ES-I3 (cell line): Measurements from ENCODE around the gene RAB39A.
"Not testable (repeated sequence)": the region's sequence is repeated elsewhere in the genome, so short reads cannot be mapped to it uniquely, and the experiment has no call there.

Experiments
- H3K36me3 ChIP-seq: 2 replicates; pipeline ENCODE4 v1.6.1; 2013; ENCODE audit warnings: mild to moderate bottlenecking, low read length, control low read depth, moderate library complexity; ENCODE audit not compliant: insufficient read depth
- H3K4me1 ChIP-seq: 2 replicates; pipeline ENCODE4 v1.6.1; 2013; ENCODE audit warnings: mild to moderate bottlenecking, control low read depth, low read length; ENCODE audit not compliant: insufficient read depth
- H3K9ac ChIP-seq: 2 replicates; pipeline ENCODE4 v1.6.1; 2013; ENCODE audit warnings: low read depth, mild to moderate bottlenecking, low read length, moderate library complexity
- H3K9me3 ChIP-seq: 2 replicates; pipeline ENCODE4 v1.6.1; 2013; ENCODE audit warnings: mild to moderate bottlenecking, low read length, moderate library complexity; ENCODE audit not compliant: control insufficient read depth, insufficient read depth

Gene RAB39A, protein sequence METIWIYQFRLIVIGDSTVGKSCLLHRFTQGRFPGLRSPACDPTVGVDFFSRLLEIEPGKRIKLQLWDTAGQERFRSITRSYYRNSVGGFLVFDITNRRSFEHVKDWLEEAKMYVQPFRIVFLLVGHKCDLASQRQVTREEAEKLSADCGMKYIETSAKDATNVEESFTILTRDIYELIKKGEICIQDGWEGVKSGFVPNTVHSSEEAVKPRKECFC

GRCh38 chr11:107928046-107928766 is at the start of gene RAB39A:
TSS of gene RAB39A (plus strand) at chr11:107928448. CDS start at chr11:107928569, 121 bp downstream.
- H3K9ac ChIP-seq = peak within 1 kb of the TSS; percentile 97
- no peaks in the 10 kb centered on the region for H3K36me3 ChIP-seq
- no peaks in the 10 kb centered on the region for H3K9me3 ChIP-seq
- H3K4me1 ChIP-seq = no peaks in the 10 kb centered on the region

DNA sequence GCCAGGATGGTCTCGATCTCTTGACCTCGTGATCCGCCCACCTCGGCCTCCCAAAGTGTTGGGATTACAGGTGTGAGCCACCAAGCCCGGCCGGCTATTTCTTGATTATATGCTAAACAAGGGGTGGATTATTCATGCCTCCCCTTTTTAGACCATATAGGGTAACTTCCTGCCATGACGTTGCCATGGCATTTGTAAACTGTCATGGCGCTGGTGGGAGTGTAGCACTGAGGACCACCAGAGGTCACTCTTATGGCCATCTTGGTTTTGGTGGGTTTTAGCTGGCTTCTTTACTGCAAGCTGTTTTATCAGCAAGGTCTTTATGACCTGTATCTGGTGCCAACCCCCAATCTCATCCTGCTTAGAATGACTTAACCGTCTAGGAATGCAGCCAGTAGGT is 46.8 kb upstream of the RAB39A start:
- H3K9ac ChIP-seq, H3K4me1 ChIP-seq, H3K36me3 ChIP-seq, H3K9me3 ChIP-seq: not testable (repeated sequence)

DNA sequence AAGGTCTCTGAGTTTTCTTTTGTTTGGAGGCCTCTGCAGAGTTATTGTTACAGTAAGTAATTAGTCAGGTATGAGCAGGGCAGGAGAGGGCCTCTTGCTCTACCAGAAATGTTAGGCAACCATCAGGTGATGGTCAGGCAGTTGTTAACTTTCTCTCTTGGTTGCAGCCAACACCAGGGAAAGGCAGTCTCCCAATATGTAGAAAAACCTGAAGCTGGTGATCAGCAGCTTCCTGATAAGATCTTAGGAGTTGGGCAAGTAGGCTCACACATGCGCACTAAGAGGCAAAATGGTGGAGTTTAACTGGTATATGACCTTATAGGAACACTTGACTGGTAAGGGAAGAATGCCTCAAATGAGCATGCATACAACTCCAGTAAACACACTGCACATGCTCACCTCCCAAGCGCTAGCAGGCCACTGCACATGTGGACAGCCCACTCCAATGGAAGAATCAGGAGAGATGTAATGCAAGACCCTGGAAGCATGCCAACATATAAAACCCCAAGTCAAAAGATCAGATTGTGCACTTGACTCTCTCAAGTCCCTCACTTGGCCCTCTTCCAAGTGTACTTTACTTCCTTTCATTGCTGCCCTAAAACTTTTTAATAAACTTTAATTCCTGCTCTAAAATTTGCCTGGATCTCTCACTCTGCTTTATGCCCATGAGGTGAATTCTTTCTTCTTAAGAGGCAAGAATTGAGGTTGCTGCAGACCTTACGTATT is 46.0 kb upstream of the RAB39A start:
- no peaks in the 10 kb centered on the region for H3K36me3 ChIP-seq
- H3K9ac ChIP-seq = no peak overlapping the region
- no peaks in the 10 kb centered on the region for H3K9me3 ChIP-seq
- H3K4me1 ChIP-seq = 0 out of 2 replicates have a peak, but pooled peaks cover 3% of the 10 kb centered on the region

DNA sequence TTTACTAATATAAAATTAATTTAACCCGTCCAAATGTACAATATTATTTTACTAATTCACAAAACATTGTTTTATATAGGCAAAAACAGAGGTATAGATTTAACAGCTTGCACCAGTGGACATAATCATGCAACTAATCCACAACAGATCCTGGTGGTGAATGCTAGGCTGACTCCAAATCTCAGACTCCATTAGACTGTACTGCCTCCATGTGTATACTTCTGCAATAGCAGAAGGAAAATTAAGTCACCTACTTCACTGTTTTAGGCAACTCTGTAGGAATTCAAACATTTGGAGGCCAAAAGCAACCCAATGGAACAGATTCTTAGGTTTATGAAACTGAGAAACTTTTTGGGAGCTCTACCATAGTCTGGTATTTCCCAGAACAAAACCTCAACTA is 30.0 kb upstream of the RAB39A start:
- no peaks in the 10 kb centered on the region for H3K9me3 ChIP-seq
- no peak overlapping the region for H3K9ac ChIP-seq
- no peaks in the 10 kb centered on the region for H3K36me3 ChIP-seq
- no peaks in the 10 kb centered on the region for H3K4me1 ChIP-seq

DNA sequence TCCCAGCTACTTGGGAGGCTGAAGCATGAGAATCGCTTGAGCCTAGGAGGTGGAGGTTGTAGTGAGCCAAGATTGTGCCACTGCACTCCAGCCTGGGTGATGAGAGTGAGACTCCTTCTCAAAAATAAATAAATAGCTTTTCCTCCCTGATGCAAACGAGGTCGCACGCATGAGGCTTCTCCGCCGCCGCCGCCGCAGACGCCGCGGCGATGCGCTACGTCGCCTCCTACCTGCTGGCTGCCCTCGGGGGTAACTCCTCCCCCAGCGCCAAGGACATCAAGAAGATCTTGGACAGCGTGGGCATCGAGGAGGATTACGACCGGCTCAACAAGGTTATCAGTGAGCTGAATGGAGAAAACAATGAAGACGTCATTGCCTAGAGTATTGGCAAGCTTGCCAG is 20.0 kb upstream of the RAB39A start:
- Histone ChIP-seq H3K4me1 (no peaks in the 10 kb centered on the region), H3K36me3 (no peaks in the 10 kb centered on the region), H3K9ac (no peak overlapping the region), H3K9me3 (no peaks in the 10 kb centered on the region)

DNA sequence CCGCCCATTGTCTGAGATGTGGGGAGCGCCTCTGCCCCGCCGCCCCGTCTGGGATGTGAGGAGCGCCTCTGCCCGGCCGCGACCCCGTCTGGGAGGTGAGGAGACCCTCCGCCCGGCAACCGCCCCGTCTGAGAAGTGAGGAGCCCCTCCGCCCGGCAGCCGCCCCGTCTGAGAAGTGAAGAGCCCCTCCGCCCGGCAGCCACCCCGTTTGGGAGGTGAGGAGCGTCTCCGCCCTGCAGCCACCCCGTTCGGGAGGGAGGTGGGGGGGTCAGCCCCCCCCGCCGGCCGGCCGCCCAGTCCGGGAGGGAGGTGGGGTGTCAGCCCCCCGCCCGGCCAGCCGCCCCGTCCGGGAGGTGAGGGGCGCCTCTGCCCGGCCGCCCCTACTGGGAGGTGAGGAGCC is 15.8 kb upstream of the RAB39A start:
- not testable (repeated sequence) for H3K4me1 ChIP-seq, H3K9me3 ChIP-seq, H3K36me3 ChIP-seq, H3K9ac ChIP-seq

- H3K9me3 ChIP-seq = no peaks in the 10 kb centered on the region
- no peak overlapping the region for H3K9ac ChIP-seq
- H3K36me3 ChIP-seq = no peaks in the 10 kb centered on the region
- H3K4me1 ChIP-seq = no peaks in the 10 kb centered on the region
These were observed 13.0 kb upstream of the RAB39A start for GRCh38 chr11:107915229-107915628.

GRCh38 chr11:107916671-107917241 is 11.5 kb upstream of the RAB39A start:
- no peak overlapping the region for H3K9ac ChIP-seq
- no peaks in the 10 kb centered on the region for H3K4me1 ChIP-seq
- no peaks in the 10 kb centered on the region for H3K9me3 ChIP-seq
- no peaks in the 10 kb centered on the region for H3K36me3 ChIP-seq

DNA sequence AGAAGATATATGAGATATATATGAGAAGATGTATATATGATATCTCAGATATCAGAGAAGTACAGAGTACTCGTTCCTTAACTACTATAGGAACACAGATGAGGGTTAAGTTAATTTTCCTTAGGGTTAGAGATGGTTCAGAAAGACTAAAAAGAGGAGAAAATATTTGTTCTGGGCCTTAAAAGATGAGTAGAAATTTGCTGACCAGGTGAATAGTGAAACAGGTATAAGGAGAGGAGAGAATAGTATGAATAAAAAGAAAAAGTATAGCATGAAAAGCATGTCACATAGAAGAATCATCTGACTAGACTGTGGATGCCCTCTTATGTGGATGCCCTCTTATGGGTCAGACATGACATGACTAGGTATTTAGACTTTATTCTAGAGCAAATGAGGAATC is 6.3 kb upstream of the RAB39A start:
- Histone ChIP-seq H3K4me1 (no peaks in the 10 kb centered on the region), H3K9ac (no peak overlapping the region), H3K9me3 (no peaks in the 10 kb centered on the region), H3K36me3 (no peaks in the 10 kb centered on the region)

DNA sequence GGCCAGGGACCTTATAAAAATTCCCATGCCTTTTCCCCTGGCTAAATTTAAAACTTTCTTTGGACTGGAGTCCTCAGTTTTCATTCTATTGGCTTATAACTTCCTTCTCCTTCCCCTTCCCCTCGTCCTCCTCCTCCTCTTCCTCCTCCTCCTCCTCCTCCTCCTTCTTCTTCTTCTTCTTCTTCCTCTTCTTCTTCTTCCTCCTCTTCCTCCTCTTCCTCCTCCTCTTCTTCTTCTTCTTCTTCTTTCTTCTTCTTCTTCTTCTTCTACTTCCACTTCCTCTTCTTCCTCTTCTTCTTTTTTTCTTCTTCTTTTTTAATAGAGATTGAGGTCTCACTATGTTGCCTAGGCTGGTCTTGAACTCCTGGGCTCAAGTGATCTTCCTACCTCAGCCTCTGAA is 4.7 kb upstream of the RAB39A start:
- not testable (repeated sequence) for H3K9ac ChIP-seq, H3K9me3 ChIP-seq, H3K4me1 ChIP-seq, H3K36me3 ChIP-seq

DNA sequence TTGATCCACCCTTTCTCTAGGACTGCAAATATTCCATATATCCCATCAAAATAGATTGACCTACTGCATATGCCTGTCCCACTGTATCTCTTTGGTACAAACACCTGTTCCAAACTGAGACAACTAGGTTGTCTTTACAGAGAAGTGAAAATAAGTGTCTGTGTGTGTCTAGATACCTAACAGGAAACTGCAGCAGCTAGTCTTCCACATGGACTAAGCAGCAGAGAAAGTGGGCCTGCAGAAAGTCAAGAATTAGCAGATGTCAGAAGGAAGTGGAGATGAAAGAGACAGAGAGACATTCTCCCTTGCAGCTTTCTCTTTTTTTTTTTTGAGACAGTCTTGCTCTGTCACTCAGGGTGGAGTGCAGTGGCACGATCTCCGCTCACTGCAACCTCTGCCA is 3.9 kb upstream of the RAB39A start:
- H3K9me3 ChIP-seq = no peaks in the 10 kb centered on the region
- no peaks in the 10 kb centered on the region for H3K4me1 ChIP-seq
- H3K36me3 ChIP-seq = no peaks in the 10 kb centered on the region

DNA sequence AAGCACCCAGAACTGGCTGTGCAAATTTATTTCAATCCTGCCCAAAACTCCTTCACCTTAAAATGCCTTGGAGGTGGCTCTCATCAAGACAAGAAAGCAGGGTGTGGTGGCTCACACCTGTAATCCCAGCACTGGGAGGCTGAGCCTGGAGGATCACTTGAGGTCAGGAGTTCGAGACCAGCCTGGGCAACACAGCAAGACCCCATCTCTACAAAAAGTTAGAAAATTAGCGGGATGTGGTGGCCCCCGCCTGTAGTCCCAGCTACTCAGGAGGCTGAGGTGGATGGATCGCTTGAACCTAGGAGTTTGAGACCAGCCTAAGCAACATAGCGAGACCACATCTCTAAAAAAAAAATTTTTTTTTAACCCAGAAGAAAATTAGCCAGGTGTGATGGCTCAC is 689 bp upstream of the RAB39A start:
- Histone ChIP-seq H3K9ac (peak overlapping the region; percentile 63), H3K9me3 (no peaks in the 10 kb centered on the region), H3K4me1 (no peaks in the 10 kb centered on the region), H3K36me3 (no peaks in the 10 kb centered on the region)

More for the DNA sequence above, 3.9 kb upstream of the RAB39A start:
- H3K9ac ChIP-seq = no peak overlapping the region

GRCh38 chr11:107928767-107929507 is 689 bp downstream of the RAB39A start:
- H3K4me1 ChIP-seq = no peaks in the 10 kb centered on the region
- no peaks in the 10 kb centered on the region for H3K9me3 ChIP-seq
- H3K9ac ChIP-seq = peak overlapping the region; percentile 97
- H3K36me3 ChIP-seq = no peaks in the 10 kb centered on the region

GRCh38 chr11:107929611-107930200 is 1.5 kb downstream of the RAB39A start:
- Histone ChIP-seq H3K36me3 (no peaks in the 10 kb centered on the region), H3K9me3 (no peaks in the 10 kb centered on the region), H3K9ac (peak overlapping the region; percentile 97), H3K4me1 (no peaks in the 10 kb centered on the region)
